Breast epithelium (tissue), 3 donors: ENCODE data around the gene MS4A4A.

Experiments
- CTCF ChIP-seq, 3 donors: fragments of 450-650 bp; IDR thresholded peaks; one replicate each; pipeline ENCODE4 v1.5.1; 2016 to 2017; ENCODE audit warnings: antibody characterized with exemption in 3 of 3, mild to moderate bottlenecking in 3 of 3, moderate library complexity in 3 of 3
- POLR2A ChIP-seq: fragments of 450-650 bp; IDR thresholded peaks from one replicate; pipeline ENCODE4 v1.6.1; 2016; ENCODE audit warnings: antibody characterized with exemption, mild to moderate bottlenecking, moderate library complexity
- POLR2AphosphoS5 ChIP-seq, 3 donors: sonication (generic); formaldehyde crosslinking; IDR thresholded peaks; one replicate each; pipeline ENCODE4 v1.6.1; 2017; ENCODE audit warnings: antibody characterized with exemption in 3 of 3

GRCh38 chr11:60265373-60266214 lies 14.9 kb upstream of the MS4A4A start:
- TF ChIP-seq CTCF (IDR thresholded peaks at IDR 0.05) (peak; percentile 32 to 57 (median 56)), POLR2A (no peak), POLR2AphosphoS5 (IDR thresholded peaks at IDR 0.05) (no peak)
